Endometrial microvascular endothelial cells (primary cell): ENCODE results near the gene C6orf89. TPM values are rescaled to one million over a fixed set of nuclear protein-coding genes. Genes with fewer than 3 reads are reported as not detected.

ENCODE experiments used
- in situ Hi-C: cut with HindIII; loops from 2 replicates; pipeline ENCODE4 v1.10.0; 2017; ENCODE audit warnings: low sequenced_read_pairs, low pct_unique_long_range_greater_than_20kb; ENCODE audit errors: inconsistent ontology term
- total RNA-seq: library from RNA; depleted of rRNA; stranded (reverse); fragments of >200 nt; gene quantifications from one replicate; pipeline ENCODE4 v1.2.3, GENCODE V29; 2015; ENCODE audit errors: inconsistent ontology term

C6orf89 gene
- total RNA-seq, 1 donor from 2014 or later: 49.9 TPM

DNA sequence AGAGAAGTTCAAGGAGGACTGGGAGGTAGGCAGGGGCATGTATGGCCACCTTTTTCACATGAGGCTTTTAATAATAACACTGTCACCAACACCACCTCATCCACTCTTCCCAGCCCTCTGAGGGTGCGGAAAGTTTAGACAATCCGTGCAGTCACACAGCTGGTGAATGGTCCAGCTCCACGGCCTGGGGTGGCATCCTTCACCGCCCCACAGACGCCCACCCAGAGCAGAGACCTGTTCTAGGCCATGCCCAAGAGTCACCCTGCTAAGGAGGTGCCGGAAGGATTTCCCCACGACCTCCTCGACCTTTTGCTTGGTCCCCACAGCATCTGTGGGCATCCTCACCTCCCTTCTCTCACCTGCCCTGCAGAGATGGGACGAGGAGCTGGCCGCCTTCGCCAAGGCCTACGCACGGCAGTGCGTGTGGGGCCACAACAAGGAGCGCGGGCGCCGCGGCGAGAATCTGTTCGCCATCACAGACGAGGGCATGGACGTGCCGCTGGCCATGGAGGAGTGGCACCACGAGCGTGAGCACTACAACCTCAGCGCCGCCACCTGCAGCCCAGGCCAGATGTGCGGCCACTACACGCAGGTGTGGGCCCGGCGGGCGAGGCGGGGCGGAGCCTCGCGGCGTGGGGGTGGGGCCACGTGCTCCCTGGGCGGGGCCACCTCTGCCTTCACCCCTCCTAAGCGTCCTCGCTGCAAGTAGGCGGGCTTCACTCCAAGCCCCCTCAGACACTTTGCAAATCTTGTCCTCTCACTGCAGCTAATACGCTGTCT is 73.2 kb downstream of the C6orf89 start:
- in situ Hi-C loops: no loop called here

DNA sequence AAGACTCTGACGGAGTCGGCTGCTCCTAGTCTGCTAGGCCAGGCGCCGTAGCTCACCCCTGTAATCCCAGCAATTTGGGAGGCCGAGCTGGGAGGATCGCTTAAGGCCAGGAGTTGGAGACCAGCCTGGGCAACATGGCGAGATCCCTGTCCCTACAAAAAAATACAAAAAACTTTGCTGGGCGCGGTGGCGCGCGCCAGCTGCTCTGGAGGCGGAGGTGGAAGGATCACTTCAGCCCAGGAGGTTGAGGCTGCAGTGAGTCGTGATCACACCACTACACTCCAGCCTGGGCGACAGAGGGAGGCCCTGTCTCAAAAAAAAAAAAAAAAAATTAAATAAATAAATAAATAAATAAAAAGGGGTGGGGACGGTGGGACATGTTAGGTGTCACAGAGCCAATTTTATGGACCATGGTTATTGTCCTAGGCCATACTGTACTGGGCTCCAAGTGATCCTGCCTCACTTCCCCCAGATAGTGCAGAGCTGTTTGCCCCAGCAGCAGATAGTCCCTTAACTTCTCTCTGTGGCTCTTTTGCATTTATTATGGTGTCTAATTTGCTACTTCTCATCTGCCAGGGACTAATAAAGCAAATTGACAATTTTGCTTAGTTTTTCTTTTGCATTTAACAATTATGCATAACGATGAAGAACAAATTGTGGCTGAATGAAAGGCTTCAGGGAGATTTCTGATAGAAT is 74.0 kb downstream of the C6orf89 start:
- in situ Hi-C loops: no loop called here

DNA sequence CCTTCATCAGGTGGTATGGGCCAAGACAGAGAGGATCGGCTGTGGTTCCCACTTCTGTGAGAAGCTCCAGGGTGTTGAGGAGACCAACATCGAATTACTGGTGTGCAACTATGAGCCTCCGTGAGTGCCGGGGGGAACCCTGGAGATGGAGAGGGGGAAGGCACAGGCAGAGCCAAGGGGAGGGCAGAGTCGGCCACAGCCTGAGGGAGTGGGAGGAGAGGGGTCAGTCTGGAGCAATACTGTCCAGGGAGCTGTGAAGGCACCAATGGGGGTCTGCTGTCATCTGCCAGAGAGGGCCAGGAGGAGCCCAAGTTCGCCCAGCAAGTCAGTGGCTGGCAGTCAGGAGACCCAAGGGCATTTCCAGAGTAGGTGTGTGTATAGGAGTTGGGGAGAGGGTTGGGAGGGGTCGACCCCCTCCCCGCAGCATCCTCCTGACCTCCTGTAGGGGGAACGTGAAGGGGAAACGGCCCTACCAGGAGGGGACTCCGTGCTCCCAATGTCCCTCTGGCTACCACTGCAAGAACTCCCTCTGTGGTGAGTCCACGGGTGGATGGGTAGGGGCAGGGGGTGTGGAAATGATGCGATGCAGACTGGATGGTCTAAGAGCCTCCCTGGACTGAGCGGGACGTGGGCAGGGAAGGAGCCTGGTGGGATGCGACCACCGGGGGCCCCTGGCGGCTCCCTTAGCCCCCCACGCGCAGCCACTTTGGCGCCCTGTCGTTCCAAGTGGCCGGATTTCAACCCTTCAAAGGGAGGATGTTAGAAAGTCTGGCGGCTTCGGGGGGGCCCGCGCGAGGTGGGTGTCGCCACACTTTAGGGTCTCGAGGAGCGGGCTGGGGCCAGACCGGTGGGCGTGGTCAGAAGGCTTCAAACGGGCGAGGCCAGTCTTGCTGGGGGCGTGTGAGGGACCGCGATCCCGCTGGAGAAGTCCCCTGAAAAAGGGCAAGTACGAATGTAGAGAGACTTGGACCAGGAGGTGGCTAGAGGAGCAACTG is 76.0 kb downstream of the C6orf89 start:
- in situ Hi-C loops: no loop called here

DNA sequence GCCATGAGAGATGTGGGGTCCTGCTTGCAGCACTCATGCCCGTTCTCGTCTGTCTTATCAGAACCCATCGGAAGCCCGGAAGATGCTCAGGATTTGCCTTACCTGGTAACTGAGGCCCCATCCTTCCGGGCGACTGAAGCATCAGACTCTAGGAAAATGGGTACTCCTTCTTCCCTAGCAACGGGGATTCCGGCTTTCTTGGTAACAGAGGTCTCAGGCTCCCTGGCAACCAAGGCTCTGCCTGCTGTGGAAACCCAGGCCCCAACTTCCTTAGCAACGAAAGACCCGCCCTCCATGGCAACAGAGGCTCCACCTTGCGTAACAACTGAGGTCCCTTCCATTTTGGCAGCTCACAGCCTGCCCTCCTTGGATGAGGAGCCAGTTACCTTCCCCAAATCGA is 77.1 kb downstream of the C6orf89 start:
- in situ Hi-C loops: no loop called here

DNA sequence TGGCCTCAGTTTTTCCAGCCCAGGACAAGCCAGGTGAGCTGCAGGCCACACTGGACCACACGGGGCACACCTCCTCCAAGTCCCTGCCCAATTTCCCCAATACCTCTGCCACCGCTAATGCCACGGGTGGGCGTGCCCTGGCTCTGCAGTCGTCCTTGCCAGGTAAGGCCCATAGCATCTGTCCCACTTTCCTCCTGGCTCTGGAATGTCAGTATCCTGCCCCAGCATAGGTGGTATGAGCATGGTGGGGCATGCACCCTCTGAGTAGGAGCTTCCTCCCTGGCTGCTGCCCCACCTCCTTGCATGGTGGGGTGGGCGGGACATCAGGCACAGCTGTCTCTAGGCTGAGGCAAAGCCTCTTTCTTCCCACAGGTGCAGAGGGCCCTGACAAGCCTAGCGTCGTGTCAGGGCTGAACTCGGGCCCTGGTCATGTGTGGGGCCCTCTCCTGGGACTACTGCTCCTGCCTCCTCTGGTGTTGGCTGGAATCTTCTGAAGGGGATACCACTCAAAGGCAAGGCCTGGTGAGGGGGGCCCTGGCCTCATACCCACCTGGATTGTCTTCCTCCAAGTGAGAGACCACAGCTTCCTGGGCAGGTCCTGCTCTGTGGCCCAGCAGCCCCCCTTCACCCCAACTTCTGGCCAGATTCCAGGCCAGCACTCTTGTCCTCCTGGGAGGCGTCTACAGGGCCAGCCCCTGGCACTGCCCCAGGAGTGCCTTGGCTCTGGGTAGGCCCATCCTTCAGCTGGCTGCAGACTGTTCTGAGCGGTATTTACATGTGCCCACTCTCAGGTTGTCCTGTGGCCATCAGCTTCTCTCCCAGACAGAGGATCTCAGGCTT is 77.9 kb downstream of the C6orf89 start:
- in situ Hi-C loops: no loop called here

DNA sequence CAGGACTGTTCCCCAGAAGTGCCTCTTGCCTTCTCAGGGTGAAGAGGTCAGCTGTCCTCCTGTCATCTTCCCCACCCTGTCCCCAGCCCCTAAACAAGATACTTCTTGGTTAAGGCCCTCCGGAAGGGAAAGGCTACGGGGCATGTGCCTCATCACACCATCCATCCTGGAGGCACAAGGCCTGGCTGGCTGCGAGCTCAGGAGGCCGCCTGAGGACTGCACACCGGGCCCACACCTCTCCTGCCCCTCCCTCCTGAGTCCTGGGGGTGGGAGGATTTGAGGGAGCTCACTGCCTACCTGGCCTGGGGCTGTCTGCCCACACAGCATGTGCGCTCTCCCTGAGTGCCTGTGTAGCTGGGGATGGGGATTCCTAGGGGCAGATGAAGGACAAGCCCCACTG is 78.6 kb downstream of the C6orf89 start:
- in situ Hi-C loops: no loop called here

DNA sequence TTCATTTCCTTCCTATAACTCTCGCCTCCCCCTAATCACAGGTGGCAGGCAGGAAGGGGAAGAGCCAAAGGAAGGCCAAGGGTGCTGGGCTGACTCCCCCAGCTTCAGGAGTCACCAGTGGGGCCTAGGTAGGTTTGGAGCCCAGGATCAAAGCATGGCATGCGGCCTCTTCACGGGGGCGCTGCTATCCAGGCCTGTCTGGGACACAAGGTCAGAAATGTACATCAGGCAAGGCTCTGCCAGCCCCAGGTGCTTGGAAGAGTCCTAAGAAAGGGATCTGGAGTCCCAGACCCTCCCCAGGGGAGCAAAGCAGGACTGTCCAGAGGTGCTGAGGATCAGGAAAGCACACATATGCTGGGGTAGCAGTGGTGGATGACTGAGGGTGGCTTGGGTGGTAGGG is 79.2 kb downstream of the C6orf89 start:
- in situ Hi-C loops: no loop called here

DNA sequence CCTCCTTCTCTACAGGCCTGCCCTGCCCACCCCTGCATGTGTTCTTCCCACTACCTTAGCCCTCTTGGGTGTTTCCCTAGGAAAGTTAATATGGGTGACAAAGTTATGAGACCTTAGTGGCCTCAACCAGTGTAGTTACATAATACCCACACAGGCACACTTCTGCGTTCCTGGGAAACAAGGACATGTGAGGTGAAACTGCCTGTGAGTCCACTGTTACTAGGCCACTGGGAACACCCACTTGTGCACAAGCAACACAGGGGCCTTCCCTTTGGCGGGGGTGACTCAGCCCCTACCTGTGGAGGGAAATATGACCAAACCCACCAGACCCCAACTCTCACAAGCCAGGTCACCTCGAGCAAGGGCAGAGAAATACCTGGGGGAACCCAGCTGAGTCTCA is 81.5 kb downstream of the C6orf89 start:
- in situ Hi-C loops: no loop called here

DNA sequence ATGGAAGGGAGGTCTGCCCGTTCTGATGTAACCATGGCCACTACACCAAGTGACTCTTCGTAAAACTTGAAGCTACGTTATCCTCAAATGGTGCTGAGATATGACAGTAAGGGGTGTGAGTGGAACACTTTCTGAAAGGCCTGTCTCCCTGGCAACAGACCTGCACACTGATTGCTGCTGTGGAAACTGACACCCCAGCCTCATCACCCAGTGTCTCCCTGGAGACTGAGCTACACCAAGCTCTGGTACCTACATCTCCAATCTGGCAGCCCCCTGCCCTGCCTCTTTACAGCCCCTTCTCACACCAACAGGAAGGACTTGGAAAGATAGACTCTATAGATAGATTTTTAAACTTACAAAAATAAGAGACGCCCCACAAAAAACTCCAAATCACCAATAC is 82.0 kb downstream of the C6orf89 start:
- in situ Hi-C loops: no loop called here

DNA sequence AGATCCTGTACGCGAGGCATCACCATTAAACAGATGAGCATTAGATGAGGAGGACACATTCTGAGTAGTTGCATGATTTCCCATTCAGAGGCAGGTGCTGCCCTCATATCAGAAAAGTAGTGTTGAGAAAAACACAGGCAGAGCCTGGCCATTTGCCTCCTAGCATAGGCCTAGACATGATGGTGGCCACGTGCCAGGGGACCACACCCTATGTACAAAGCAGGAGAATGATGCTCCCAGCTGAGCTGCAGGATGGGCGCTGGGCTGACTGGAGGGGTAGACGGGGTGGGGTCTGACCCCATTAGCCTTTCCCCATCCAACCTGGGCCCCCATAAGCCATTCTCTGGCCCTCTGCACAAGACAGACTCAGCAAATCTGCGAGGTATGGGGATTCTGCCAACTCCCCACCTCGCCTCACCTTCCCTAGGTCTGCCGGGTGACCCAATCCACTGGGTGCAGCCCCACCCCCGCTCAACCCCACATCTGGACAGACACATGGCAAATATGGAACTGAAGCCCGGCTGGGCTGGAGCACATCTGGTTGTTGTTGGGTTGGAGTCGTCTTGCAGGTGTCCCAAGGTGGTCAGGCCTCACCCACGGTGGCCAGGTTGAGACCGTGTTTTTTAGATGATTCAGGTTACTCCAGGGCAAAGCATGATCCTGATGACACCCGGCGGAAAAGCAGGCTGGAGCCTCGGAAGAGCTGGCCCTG is 82.7 kb downstream of the C6orf89 start:
- in situ Hi-C loops: no loop called here

DNA sequence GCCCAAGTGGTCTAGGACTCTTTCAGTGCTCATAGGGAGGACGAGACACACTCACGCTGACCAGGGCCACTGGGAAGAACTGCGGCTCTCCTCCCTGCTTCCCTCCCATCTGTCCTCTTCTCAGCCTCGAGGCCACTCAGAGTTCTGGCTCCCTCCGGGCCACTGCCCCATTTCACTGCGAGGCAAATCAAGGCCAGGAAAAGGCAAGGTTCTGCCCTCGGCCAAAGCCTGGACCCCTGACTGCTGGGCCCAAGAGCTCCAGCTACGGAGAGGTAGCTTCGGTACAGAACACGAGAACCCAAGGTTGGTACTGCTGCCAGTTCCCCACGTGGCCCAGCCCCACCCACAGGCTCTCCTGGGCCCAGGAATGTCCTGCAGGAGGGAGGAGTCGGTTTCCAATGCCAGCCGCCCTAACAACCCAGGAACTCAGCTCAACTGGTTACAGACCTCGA is 83.5 kb downstream of the C6orf89 start:
- in situ Hi-C loops: no loop called here

DNA sequence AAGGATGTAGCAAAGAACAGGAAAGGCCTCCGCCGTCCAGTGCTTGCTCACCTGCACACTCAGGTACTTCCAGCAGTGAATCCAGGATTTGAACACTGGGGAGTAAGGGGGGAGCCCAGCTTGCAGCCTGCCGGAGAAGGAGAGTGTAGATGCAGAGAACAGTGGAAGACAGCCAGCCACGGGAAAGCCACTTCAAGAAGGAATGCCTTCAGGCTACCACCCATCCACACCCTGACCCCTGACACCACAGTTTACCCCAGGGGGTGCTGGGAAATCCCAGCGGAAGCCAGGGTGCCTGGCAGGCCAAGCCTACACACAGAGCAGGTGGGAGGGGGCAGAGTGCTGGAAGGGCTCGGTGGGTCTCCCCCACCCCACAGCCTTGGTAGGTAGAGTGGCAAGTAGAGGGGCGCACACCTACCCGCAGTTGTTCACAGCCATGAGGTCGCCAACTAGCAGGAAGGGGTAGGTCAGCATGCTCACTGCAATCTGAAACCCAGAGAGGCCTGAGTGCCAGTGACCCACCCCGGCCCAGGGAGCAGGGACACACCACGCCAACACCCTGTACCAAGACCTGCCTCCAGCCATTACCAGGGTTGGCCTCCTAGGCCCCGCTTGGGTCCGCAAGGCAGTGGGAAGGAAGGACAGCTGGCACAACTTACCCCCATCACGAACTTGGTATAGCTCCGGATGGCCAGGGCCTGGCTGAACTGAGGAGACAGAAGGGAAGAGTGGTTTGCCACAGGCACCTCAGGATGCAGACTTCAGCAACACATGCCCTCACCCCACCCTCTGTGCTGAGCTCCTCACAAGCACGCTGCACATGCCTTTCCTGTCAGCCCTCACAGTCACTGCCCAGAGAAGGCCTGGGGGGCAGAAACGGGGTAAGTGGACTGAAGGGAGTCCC is 84.5 kb downstream of the C6orf89 start:
- in situ Hi-C loops: no loop called here

DNA sequence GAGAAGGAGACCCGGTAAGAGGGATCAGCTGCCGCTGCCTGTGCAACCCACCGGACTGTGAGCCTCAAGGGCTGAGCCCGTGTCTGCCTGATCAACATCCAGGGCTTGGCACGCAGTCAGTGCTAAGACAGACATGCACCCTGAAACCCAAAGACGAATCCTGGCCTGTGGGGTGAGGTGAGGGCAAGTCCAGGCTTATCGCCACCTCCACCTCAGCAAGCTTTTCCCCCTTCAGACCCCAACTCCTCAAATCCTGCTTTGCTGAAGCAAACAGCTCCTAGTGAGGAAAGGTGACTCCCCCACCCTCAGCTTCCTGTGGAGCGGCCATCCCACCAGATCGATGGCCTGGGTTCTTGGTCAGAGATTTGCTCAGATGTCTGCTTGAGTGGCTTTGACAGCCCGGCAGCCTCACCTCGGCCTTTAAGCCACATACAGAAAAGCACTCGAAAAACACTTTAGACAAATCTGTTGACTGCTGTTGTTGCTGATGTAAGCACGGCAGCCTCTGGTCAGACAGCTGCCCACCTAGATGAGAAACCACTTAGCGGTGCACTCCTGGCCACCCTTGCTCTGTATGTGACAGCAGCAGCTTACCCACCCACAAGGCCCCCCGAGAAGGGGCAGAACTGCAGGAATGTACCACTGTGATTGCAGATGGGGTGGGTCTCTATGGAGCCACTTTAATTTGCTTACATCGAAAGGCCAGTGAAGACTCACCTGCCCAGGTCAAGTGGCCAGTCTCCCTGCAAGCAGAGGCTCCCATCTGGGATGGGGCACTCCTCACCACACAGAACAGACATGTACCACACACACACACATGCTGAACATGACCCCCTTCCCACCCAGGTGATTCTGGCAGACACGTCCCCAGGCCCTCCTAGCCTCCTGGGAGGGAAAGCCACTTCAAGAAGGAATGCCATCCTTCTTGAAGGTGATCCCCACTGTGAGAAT is 85.4 kb downstream of the C6orf89 start:
- in situ Hi-C loops: no loop called here

DNA sequence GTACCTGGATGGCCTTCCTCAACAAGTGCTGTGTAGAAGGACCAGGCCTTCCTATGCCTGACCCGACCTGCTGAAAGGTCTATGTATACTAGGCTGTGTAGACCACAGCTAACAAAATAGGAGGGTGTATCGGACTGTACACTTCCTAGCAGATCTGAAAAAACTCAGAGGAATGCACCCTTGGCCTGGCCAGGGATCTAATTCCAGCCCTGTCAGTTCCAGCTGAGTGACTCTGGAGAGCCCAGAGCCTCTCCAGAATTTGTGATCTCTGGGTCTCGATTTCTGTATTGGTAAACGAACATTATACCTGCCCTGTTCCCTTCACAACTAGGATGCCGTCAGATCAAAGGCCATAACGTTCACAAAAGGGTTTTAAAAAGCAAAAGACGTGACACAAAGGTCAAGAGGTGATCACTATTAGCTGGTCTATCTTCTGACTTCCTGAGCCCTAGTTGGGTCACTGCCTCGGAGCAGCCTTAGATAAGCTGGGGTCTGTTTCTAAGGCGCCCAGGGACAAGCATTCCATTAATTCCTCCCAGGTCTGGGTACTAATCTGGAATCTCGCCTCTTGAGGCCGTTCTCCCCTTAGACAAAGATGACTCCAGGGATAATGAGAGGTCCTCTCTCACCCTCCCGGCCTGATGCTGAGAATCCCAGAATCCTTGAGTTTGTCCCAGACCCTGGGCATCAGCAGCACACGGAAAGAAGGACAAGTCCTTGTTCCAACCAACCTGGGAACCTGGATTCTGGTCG is 86.3 kb downstream of the C6orf89 start:
- in situ Hi-C loops: no loop called here

DNA sequence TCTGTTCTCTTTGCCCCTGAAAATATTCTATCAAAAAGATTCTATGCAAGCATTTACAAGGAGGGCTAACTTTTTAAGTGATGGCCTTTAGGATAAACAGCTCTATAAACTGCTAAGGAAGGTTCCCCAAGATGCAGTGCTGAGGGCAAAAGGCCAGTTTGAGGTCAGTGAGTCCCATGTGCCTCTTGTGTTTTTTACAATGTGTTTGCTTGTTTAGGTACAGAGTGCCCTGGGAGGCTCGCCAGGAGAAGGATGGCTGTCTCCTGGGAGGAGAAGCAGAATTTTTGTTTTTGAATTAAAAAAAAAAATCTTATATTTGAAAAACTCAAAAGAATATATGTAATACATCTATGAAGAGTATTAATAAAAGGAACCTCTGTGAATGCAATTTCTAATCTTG is 87.4 kb downstream of the C6orf89 start:
- in situ Hi-C loops: no loop called here
